Endometrial microvascular endothelial cells (primary cell): ENCODE measurements around the gene EHD4. TPM values are rescaled to one million over a fixed set of nuclear protein-coding genes. Genes with fewer than 3 reads are reported as not detected.

Experiments used
- in situ Hi-C: cut with HindIII; loops from 2 replicates; pipeline ENCODE4 v1.10.0; 2017; ENCODE audit warnings: low sequenced_read_pairs, low pct_unique_long_range_greater_than_20kb; ENCODE audit errors: inconsistent ontology term
- total RNA-seq: library from RNA; depleted of rRNA; stranded (reverse); fragments of >200 nt; gene quantifications from one replicate; pipeline ENCODE4 v1.2.3, GENCODE V29; 2015; ENCODE audit errors: inconsistent ontology term

The EHD4 gene
- total RNA-seq, 1 donor from 2014 or later: 168 TPM

GRCh38 chr15:41996921-41997592 is 24.7 kb upstream of the EHD4 start:
- in situ Hi-C loops: no loop called here

DNA sequence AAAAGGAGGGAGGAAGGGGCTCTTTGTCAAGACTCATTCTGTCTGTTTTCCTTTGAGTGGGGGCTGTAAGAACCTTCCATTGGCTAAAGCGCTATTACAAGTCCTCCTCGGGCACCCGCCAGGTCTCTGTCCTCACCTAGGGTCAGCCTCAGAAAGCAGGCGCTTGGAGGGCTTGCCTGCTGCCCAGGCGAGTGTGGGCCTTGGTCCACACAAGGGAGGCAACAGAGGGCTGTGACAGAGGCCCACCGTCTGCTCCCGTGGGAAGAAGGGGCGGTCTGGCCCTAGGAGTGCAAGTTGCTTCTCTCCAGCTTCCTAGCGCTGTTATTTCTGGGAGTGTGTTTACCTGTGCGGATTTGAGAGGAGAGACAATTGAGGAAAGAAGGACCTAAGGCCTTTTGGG is 24.0 kb upstream of the EHD4 start:
- in situ Hi-C loops: no loop called here

- in situ Hi-C loops: no loop called here
Measured at GRCh38 chr15:41995476-41995855, 23.1 kb upstream of the EHD4 start.

DNA sequence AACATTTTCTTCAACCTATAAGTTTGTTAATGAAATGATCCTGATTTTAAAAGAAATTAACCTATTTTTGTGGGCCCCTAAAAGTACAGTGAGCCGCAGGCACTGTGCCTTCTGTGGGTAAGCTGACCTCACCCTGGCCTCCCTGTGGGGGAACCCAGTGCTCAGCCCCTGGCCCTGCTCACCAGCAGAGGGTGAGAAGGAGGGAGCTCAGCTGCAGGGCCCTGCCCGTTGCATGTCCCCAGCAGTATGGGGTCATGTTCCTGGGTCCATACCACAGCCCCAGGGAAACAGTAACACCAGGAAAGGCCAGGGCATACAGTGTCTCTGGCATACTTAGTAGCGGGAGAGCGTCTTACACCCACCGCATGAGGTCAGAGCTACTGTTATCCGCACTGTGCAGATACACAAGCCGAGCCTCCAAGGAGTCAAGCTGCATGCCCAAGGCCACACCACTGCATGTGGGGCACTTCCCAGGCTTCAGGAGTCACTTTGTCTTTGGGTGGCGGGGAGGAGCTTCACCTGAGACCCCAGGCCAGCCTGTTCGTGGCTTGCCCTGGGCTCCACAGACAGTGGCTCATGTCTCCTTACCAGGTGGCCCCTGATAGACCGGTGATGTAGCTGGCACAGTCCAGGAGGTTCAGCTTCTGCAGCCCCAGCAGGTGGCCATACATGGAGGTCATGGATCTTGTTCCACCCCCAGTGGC is 22.6 kb upstream of the EHD4 start:
- in situ Hi-C loops: no loop called here

- in situ Hi-C loops: no loop called here
Measured at GRCh38 chr15:41994171-41994650, 21.9 kb upstream of the EHD4 start.

- in situ Hi-C loops: no loop called here
Measured at GRCh38 chr15:41993472-41994170, 21.3 kb upstream of the EHD4 start.

DNA sequence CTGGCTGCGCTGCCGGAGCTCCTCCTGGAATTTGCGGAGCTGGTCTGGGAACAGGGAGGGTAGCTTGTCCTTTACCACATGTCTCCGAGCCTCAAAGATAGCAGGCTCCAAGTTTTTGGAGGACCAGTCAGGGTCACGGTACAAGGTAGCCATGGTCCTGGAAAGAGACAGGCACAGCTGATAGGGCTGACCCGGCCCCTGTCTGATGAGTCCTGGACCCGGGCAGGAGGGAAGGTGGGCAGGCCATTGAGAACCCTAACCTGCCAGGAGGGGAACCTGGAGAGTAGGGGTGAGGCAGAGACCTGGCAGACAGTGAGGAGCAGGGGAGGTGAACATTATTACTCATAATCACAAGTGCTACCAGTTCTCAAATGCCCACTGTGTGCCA is 20.4 kb upstream of the EHD4 start:
- in situ Hi-C loops: no loop called here

DNA sequence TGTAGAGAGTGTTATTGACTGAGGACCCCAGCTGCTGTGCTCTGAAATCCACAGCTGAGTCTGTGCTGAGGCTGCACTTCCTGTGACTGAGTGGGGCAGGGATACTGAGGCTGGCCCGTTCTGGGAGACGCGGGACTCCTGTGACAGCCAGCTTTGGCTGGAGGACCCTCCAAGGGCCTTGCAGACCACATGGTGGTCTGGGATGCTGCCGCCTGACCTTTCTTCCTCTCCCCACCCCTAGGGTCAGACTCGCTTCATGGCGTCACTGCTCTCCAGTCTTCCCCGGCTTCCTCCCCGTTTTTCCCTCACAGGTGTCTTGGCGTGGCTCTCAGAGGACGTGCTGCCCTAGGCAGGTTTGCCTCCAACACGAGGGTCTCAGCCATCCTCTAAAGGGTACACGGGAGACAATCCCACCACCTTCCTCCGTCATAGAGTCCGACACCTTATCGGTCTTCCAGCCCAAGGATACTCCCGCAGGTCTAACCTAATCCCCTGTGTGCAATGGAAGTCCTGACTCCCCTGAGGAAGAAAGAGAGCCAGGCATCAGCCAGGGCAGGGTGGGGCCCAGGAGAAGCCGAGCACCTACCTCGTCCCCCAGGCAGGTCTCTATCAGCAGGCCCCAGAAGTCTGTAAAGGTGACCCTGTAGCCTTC is 19.9 kb upstream of the EHD4 start:
- in situ Hi-C loops: no loop called here

- in situ Hi-C loops: no loop called here
Measured at GRCh38 chr15:41990691-41991090, 18.3 kb upstream of the EHD4 start.

- in situ Hi-C loops: no loop called here
Measured at GRCh38 chr15:41990243-41990605, 17.9 kb upstream of the EHD4 start.

- in situ Hi-C loops: no loop called here
Measured at GRCh38 chr15:41989573-41990242, 17.4 kb upstream of the EHD4 start.

GRCh38 chr15:41988896-41989572 is 16.7 kb upstream of the EHD4 start:
- in situ Hi-C loops: no loop called here

DNA sequence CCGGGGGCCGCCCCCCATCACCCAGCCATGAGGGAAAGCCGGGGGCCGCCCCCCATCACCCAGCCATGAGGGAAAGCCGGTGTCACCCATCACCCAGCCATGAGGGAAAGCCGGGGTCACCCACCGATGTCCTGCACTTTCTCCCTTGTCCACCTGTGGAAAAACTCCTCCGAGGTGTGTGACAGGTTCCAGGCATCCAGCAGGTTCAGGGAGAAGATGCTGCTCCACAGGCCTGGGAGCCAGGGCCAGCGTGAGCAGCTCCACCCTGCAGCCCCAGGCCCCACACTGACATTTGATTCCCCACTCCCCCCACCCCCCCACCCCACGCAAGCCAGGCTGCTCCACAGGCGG is 15.5 kb upstream of the EHD4 start:
- in situ Hi-C loops: no loop called here

GRCh38 chr15:41987246-41987924 is 15.0 kb upstream of the EHD4 start:
- in situ Hi-C loops: no loop called here

- in situ Hi-C loops: no loop called here
Measured at GRCh38 chr15:41985236-41986160, 13.1 kb upstream of the EHD4 start.

- in situ Hi-C loops: no loop called here
Measured at GRCh38 chr15:41984622-41985021, 12.3 kb upstream of the EHD4 start.
